WTC11 (cell line): ENCODE data around the gene INTS7. TPM values are rescaled to one million over a fixed set of nuclear protein-coding genes. Genes with fewer than 3 reads are reported as not detected.

Experiments
- ATAC-seq: fragments of 200-7000 bp; cut with Tn5 transposase; 2 replicates; pipeline ENCODE4 v1.10.0; 2021; ENCODE audit warnings: mild to moderate bottlenecking, moderate library complexity
- CTCF ChIA-PET: fragments of 300-600 bp; sonication (Branson Sonifier 250); formaldehyde crosslinking; loops from one replicate; lab custom pipeline; 2021; ENCODE audit warnings: antibody characterized with exemption; lab: Charles Lee
- POLR2A ChIA-PET: fragments of 350-600 bp; sonication (Branson Sonifier 250); formaldehyde crosslinking; loops from one replicate; lab custom pipeline; 2021; ENCODE audit warnings: antibody characterized with exemption; lab: Charles Lee
- DNase-seq: peaks from one replicate; pipeline ENCODE4 v3.0.0; 2021; ENCODE audit warnings: low spot score
- H3K27ac Mint-ChIP-seq: 2 replicates; pipeline ENCODE4 v1.8.0; 2021; ENCODE audit warnings: mixed read lengths
- H3K27me3 Mint-ChIP-seq: 2 replicates; pipeline ENCODE4 v1.8.0; 2021; ENCODE audit warnings: low read depth, mild to moderate bottlenecking, moderate library complexity, mixed read lengths
- H3K36me3 Mint-ChIP-seq: 2 replicates; pipeline ENCODE4 v1.8.0; 2021; ENCODE audit warnings: mixed read lengths
- H3K4me1 Mint-ChIP-seq: 2 replicates; pipeline ENCODE4 v1.8.0; 2022; ENCODE audit warnings: mixed read lengths
- H3K4me3 Mint-ChIP-seq: 2 replicates; pipeline ENCODE4 v1.8.0; 2021; ENCODE audit warnings: mild to moderate bottlenecking, moderate library complexity, mixed read lengths
- H3K9me3 Mint-ChIP-seq: 2 replicates; pipeline ENCODE4 v1.8.0; 2021; ENCODE audit warnings: mixed read lengths
- AR ChIP-seq: fragments of 250-450 bp; sonication (Bioruptor Pico); IDR thresholded peaks from 2 replicates; pipeline ENCODE4 v1.9.0; 2021; ENCODE audit warnings: mild to moderate bottlenecking
- ATF1 ChIP-seq: sonication (generic); formaldehyde crosslinking; IDR thresholded peaks from 2 replicates; pipeline ENCODE4 v1.8.1; 2023; ENCODE audit warnings: mild to moderate bottlenecking, moderate library complexity, missing genetic modification reagents
- CTCF ChIP-seq: fragments of 200-600 bp; IDR thresholded peaks from 2 replicates; pipeline ENCODE4 v1.8.0; 2022; ENCODE audit warnings: antibody characterized with exemption
- HMGA2 ChIP-seq: fragments of 250-450 bp; sonication (Bioruptor Pico); IDR thresholded peaks from 2 replicates; pipeline ENCODE4 v1.4.0; 2021; ENCODE audit warnings: mild to moderate bottlenecking, moderate library complexity
- IRF1 ChIP-seq: sonication (generic); formaldehyde crosslinking; IDR thresholded peaks from 2 replicates; pipeline ENCODE4 v1.8.0; 2023; ENCODE audit warnings: missing genetic modification reagents
- IRF2 ChIP-seq: sonication (generic); formaldehyde crosslinking; IDR thresholded peaks from 2 replicates; pipeline ENCODE4 v1.8.0; 2022; ENCODE audit warnings: low read depth, missing genetic modification reagents, borderline replicate concordance
- JAZF1 ChIP-seq: fragments of 250-450 bp; sonication (Bioruptor Pico); IDR thresholded peaks from 2 replicates; pipeline ENCODE4 v1.9.0; 2021; ENCODE audit warnings: moderate library complexity, mild to moderate bottlenecking, inconsistent platforms
- JUN ChIP-seq: sonication (generic); formaldehyde crosslinking; IDR thresholded peaks from 2 replicates; pipeline ENCODE4 v1.8.0; 2023; ENCODE audit warnings: mild to moderate bottlenecking, missing genetic modification reagents
- STAT6 ChIP-seq: sonication (generic); formaldehyde crosslinking; conservative IDR thresholded peaks from 2 replicates; pipeline ENCODE4 v1.8.1; 2023; ENCODE audit warnings: mild to moderate bottlenecking, low read depth, missing genetic modification reagents, moderate library complexity
- TCF7 ChIP-seq: sonication (generic); formaldehyde crosslinking; IDR thresholded peaks from 2 replicates; pipeline ENCODE4 v1.8.0; 2022; ENCODE audit warnings: mild to moderate bottlenecking, low read depth, missing genetic modification reagents, moderate library complexity
- ZNF138 ChIP-seq: sonication (generic); formaldehyde crosslinking; conservative IDR thresholded peaks from 2 replicates; pipeline ENCODE4 v1.8.1; 2022; ENCODE audit warnings: mild to moderate bottlenecking, moderate library complexity, missing genetic modification reagents
- ZNF219 ChIP-seq: sonication (generic); formaldehyde crosslinking; IDR thresholded peaks from 2 replicates; pipeline ENCODE4 v1.8.0; 2023; ENCODE audit warnings: missing genetic modification reagents, mild to moderate bottlenecking, borderline replicate concordance
- ZNF232 ChIP-seq: sonication (generic); formaldehyde crosslinking; IDR thresholded peaks from 2 replicates; pipeline ENCODE4 v1.8.0; 2022; ENCODE audit warnings: mild to moderate bottlenecking, missing genetic modification reagents
- ZNF317 ChIP-seq: sonication (generic); formaldehyde crosslinking; IDR thresholded peaks from 2 replicates; pipeline ENCODE4 v1.8.1; 2023; ENCODE audit warnings: low read depth, mild to moderate bottlenecking, moderate library complexity, missing genetic modification reagents, borderline replicate concordance
- ZNF425 ChIP-seq: fragments of 250-450 bp; sonication (Bioruptor Pico); conservative IDR thresholded peaks from 2 replicates; pipeline ENCODE4 v1.9.0; 2021; ENCODE audit warnings: mild to moderate bottlenecking
- ZNF532 ChIP-seq: fragments of 250-450 bp; sonication (Bioruptor Pico); IDR thresholded peaks from 2 replicates; pipeline ENCODE4 v1.9.0; 2021; ENCODE audit warnings: mild to moderate bottlenecking, borderline replicate concordance
- total RNA-seq: library from RNA; stranded (reverse); gene quantifications from 3 replicates; pipeline ENCODE4 v1.2.3, GENCODE V29; 2021

Gene INTS7
- total RNA-seq, 1 experiment from 2014 or later, result 17.2 TPM

GRCh38 chr1:211921579-211922095 lies 113.7 kb downstream of the INTS7 start:
- peaks cover 3% of the 10 kb centered on the region; the same call in 1 of the 2 replicates for H3K27me3 Mint-ChIP-seq
- no peak overlapping the region for H3K4me3 Mint-ChIP-seq
- no peak for DNase-seq
- H3K27ac Mint-ChIP-seq, result no peak overlapping the region
- no peak for TF ChIP-seq ZNF317 (CRISPR knock-in tag)
- TF ChIP-seq, all 79 proteins: peak for 0
- peaks cover 16% of the 10 kb centered on the region for H3K4me1 Mint-ChIP-seq
- H3K9me3 Mint-ChIP-seq, result no peaks in the 10 kb centered on the region
- POLR2A ChIA-PET, result no interaction called here
- CTCF ChIA-PET, result interaction anchor here (2.3 kb wide), 1 partner anchor 114 kb away, joined by 6 read pairs; the partner anchor contains the start of genes DTL and INTS7
- ATAC-seq, result no peak
- no peaks in the 10 kb centered on the region for H3K36me3 Mint-ChIP-seq

GRCh38 chr1:211920602-211921226 lies 114.6 kb downstream of the INTS7 start:
- no peak for TF ChIP-seq HMGA2 (CRISPR knock-in tag)
- TF ChIP-seq ZNF532, result no peak
- TF ChIP-seq AR (CRISPR knock-in tag), result no peak
- no peak for TF ChIP-seq ZNF317 (CRISPR knock-in tag)
- no peak for TF ChIP-seq ZNF425 (CRISPR knock-in tag)
- no peak for TF ChIP-seq ZNF138
- no peak for TF ChIP-seq JUN (CRISPR knock-in tag)
- TF ChIP-seq TCF7 (CRISPR knock-in tag), result no peak
- no peak for TF ChIP-seq IRF2 (CRISPR knock-in tag)
- TF ChIP-seq IRF1 (CRISPR knock-in tag), result no peak
- no peak for TF ChIP-seq CTCF
- TF ChIP-seq JAZF1, result no peak
- TF ChIP-seq ZNF219, result no peak
- no peak for TF ChIP-seq STAT6 (CRISPR knock-in tag)
- no peak for TF ChIP-seq ZNF232 (CRISPR knock-in tag)
- TF ChIP-seq ATF1, result no peak
- CTCF ChIA-PET, result interaction anchor here (1.8 to 2.3 kb wide), 2 partner anchors 115 to 222 kb away, joined by 6 read pairs; partner anchors contain the start of genes DTL and INTS7
- Mint-ChIP-seq H3K27me3 (peaks cover 3% of the 10 kb centered on the region; the same call in 1 of the 2 replicates), H3K4me3 (no peak overlapping the region), H3K4me1 (peaks cover 16% of the 10 kb centered on the region), H3K9me3 (no peaks in the 10 kb centered on the region), H3K27ac (no peak overlapping the region), H3K36me3 (no peaks in the 10 kb centered on the region)
- POLR2A ChIA-PET, result interaction anchor here (0.5 kb wide), 1 partner anchor 430 kb away, joined by 3 read pairs; no protein-coding TSS in a partner anchor
- ATAC-seq, result no peak
- DNase-seq, result no peak
